Measurements from ENCODE around the gene FAM169A. TPM values are rescaled to one million over a fixed set of nuclear protein-coding genes. Genes with fewer than 3 reads are reported as not detected.

Gene FAM169A
- total and polyA plus RNA-seq, 2 of the 4 experiments (the other 2 are of a cell fraction) = under 0.01 TPM; not detected in 1

GRCh38 chr5:74762599-74762998 is 103.6 kb downstream of the FAM169A start:
- no CpG with 5 or more reads among the region's 2 CpGs for WGBS, 2 experiments (ENCODE audit: extremely low coverage in 2 of 2, insufficient read length in 1 of 2)
- Histone ChIP-seq H3K4me3 (ENCODE audit: insufficient read depth, low read depth, low read length) (no peak overlapping the region), H3K27me3 (ENCODE audit: control insufficient read depth, insufficient read depth, low read length) (no peaks in the 10 kb centered on the region), H3K27ac (ENCODE audit: insufficient read depth, low read length) (no peak overlapping the region), H4K20me1 (ENCODE audit: insufficient read depth, low read length) (no peaks in the 10 kb centered on the region), H3K79me1 (ENCODE audit: low read depth in 1 of 2, low read length in 2 of 2) (peaks cover 14 to 40% of the 10 kb centered on the region in 2 experiments), H3K14ac (replicated peaks; ENCODE audit: low read depth, low read length) (no peak overlapping the region), H2BK20ac (ENCODE audit: low read depth, low read length) (no peak overlapping the region), H2BK5ac (ENCODE audit: low read depth, low read length, poor library complexity, severe bottlenecking) (peak overlapping the region; percentile 83), H4K8ac (ENCODE audit: low read depth in 2 of 2, low read length in 2 of 2) (no peak overlapping the region), H2AK9ac (replicated peaks; ENCODE audit: low read depth, low read length, poor library complexity) (no peak overlapping the region), H2BK120ac (ENCODE audit: low read depth, low read length) (no peak overlapping the region), H3K9ac (ENCODE audit: low read depth, low read length) (no peak overlapping the region), H3K23ac (ENCODE audit: low read depth, low read length) (no peak overlapping the region), H3K36me3 (ENCODE audit: control insufficient read depth, insufficient read depth, low read length) (peaks cover 3% of the 10 kb centered on the region; the same call in 1 of the 2 replicates), H2AFZ (replicated peaks; ENCODE audit: low read length, poor library complexity) (no peak overlapping the region), H3K4ac (ENCODE audit: low read depth, low read length) (no peak overlapping the region), H3K56ac (ENCODE audit: extremely low read depth, insufficient read depth, low read length) (no peak overlapping the region), H3K4me2 (ENCODE audit: low read depth, low read length) (peak overlapping the region; percentile 48; the same call in 1 of the 2 replicates), H2BK15ac (ENCODE audit: low read depth, low read length) (no peak overlapping the region), H4K91ac (ENCODE audit: insufficient read depth, low read depth, low read length) (no peak overlapping the region), H3K9me3 (ENCODE audit: control insufficient read depth, insufficient read depth, low read length) (no peaks in the 10 kb centered on the region), H2AK5ac (ENCODE audit: low read depth, low read length) (no peak overlapping the region), H3K4me1 (ENCODE audit: control insufficient read depth, insufficient read depth, low read length) (peaks cover 7% of the 10 kb centered on the region), H3K9me1 (ENCODE audit: insufficient read depth, low read length) (no peaks in the 10 kb centered on the region), H4K5ac (ENCODE audit: low read depth, low read length) (no peak overlapping the region), H3K18ac (ENCODE audit: low read depth, low read length) (no peak overlapping the region)
- in situ Hi-C loops (cut with MboI; ENCODE audit: low sequenced_read_pairs) (loop anchor here (25.0 kb wide), 1 partner anchor 600 kb away; no protein-coding TSS in a partner anchor), dilution Hi-C loops (cut with HindIII; ENCODE audit: low sequenced_read_pairs, unreplicated experiment) (no loop called here), intact Hi-C loops (cut with micrococcal nuclease) (no loop called here)
- BruUV-seq (replicated peaks) = no TSS peak
- peak; percentile 83 for DNase-seq
- no peak for TF ChIP-seq SMC3 (IDR thresholded peaks at IDR 0.05; ENCODE audit: low read depth, low read length)
- no peak for TF ChIP-seq MAFK (IDR thresholded peaks at IDR 0.05; ENCODE audit: low read depth, low read length)
- peak; percentile 74 for TF ChIP-seq CEBPB (IDR thresholded peaks at IDR 0.05; ENCODE audit: low read depth, low read length)
- TF ChIP-seq FOS (IDR thresholded peaks at IDR 0.05; ENCODE audit: low read depth, low read length) = peak; percentile 63; the same call in 1 of the 2 replicates
- TF ChIP-seq POLR2A (IDR thresholded peaks at IDR 0.05; ENCODE audit: low read depth, low read length) = no peak
- no peak for TF ChIP-seq RCOR1 (IDR thresholded peaks at IDR 0.05; ENCODE audit: insufficient replicate concordance, low read length)
- ChIA-PET POLR2A (ENCODE audit: unreplicated experiment) (no interaction called here), CTCF (interaction anchor here (0.7 kb wide), 1 partner anchor 75 kb away, joined by 3 read pairs; no protein-coding TSS in a partner anchor)
- peak; percentile 28 for ATAC-seq (ENCODE audit: low read depth)
